ENCODE results near the gene IQSEC1.

IQSEC1 gene

DNA sequence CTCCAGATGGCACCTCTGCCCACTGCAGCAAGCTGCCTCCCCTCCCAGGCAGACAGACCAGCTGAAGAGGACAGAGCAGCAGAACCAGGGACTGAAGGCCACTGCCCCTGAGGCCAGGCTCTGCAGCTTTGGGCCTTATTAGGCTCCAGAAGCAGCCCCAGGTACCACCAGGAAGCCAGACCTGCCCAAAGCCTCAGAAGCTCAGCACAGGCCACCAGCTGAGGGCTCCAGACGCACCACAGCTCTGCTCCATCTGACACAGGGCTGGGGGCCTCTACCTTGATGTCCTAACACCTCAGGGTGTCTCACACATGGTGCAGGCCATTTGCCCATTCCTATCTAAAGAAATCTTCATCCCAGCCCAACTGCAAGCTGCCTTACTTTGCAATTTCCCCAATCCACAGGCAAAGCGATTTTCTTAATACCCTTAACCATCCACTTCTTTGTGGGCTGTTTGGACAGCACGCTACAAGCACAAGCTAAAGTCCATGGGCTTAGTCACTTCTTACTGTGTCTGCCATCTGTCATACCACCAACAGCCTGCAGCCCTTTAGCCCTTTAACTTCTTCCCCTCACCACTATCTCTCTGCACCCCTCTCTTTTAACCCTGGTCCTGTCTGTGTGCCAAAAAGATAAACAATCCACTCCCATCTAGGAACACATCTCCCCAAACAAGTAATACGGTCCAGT lies 112.1 kb downstream of the IQSEC1 start:
- no peak for DNase-seq

DNA sequence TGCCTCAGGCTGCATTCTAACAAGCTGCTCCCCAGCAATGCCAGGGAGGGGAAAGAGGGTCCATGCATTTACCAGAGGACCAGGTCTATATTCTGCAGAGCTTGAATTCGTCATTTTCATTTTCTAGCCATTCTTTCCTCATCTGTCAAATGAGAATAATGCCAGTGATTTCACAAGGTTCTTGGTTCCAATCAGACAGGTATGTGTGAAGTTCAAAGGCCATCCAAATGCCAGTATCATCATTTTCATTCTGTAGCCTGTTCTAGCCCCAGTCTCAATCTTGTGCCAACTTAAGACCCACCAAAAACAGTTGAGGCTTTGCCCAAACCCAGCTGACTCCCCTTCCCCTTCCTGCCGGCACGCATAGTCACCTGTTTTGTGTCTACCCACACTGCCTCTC lies 112.7 kb downstream of the IQSEC1 start:
- DNase-seq, result no peak

DNA sequence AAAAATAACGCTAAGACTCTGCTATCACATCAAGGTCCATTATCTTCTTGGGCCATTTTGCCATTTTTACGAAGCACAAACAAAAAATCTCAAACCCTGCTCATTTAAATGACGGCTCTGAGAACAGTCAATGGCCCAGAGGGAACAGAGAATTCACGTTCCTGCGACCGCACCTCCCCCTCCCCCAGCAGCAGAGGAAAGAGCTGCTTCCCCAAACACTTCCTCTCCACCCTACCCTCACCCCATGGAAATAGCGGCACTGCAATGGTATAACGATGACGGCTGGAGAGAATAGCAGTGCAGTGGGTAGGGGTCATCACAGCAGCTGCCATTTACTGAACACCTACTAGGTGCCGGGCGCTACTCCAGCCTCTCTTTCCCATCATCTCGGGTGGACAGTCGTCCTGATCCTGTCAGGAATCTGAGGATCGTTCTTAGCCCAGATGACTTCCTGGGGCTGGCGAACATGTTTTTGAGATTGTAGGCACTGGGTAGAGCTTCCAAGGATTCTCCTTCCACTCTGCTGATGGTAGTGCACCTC lies 113.3 kb downstream of the IQSEC1 start:
- peak in 4 of 56 donors; percentile 16 to 43 (median 26) for DNase-seq

DNA sequence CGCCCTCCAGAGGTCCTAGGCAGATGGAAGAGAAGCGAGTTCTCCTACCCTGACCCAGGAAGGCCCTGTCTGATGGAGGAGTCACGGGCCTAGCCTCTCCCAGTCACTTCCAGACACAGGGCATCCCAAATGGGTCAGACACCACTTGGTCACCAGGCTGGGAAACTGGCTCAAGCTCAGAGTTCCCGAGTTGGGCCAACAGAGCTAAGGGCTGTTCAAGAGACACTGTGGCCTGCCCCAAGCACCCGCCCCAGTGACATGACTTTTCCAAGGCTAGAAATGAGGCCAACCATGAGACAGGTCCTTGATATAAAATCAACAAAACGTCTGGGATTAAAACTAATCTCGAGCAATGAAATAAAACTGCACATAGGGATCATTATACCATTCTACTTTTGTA lies 113.8 kb downstream of the IQSEC1 start:
- DNase-seq, result no peak

DNA sequence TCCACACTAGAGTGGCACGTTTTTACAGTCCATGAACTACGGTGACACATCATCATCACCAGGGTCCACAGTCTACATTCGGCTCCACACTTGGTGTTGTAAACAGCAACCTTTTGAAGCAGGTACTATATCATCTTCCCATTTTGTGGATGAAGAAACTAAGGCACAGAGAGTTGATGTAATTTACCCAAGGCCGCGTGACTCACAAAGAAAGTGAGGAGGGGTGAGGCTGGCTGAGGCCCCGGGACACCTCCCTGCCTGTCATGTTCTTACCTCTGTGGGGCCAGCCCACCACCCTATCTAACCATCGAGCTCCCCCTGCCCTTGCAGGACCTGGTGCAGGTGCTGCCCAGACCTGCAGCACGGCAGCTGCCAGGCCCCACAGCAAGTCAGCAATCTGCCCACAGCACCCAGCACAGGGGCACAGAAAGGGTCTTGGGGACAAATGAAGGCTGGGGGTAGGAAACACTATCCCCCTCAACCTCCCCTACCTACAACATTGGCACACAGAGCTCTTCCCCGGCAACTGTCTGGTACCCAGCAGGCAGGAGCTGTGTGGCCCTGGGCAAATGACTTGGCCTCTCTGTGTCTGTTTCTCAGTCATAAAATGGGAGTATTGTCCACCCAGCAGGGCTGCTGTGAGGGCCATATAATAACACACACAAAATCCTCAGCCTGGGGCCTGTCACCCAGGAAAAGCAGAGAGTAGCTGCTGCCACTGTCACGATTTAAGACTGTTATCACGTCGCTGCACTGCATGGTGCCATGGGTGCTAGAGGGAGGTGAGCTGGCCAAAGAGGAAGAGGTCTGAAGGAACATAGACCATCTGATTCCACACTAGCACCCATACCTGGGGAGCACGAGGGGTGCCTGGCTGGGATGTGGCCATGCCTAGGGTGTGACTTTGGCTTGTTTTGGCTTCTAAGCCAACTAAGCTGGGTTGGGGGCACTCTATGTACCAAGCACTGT lies 115.1 kb downstream of the IQSEC1 start:
- no peak for DNase-seq

DNA sequence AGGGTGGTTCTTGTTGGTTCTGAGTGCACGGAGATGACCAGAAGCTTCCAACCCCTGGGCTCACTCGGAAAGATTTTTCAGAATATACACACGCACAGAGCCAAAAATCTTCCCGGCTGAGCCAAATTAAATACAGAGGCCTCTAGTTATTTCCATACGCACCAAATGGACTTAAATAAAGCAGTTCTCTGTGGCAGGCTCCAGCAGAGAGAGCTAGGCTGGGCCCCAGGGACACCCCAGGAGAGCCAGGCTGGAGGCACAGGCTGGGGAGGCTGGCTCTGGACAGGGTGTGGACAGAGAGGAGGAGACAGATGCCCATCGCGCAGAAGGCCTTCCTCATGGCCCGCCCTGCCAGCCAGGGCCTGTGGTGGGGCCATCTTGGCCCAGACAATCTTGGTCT lies 115.9 kb downstream of the IQSEC1 start:
- no peak for DNase-seq

DNA sequence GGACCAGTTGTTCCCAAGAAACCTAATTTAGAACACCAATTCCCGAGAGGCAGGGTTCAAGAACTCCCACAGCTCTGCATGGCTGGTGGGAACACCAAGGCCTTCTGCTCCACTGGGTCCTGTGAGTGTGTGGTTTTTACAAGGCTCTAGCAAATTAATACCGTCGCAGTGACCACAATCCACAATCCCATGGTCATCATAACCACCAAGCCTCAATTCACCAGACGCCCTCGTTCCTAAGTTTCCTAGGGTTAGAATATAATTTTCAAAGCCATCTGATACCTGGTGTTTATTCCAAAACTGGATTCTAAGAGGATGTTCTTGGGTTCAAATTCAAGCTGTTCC lies 116.9 kb downstream of the IQSEC1 start:
- no peak for DNase-seq

DNA sequence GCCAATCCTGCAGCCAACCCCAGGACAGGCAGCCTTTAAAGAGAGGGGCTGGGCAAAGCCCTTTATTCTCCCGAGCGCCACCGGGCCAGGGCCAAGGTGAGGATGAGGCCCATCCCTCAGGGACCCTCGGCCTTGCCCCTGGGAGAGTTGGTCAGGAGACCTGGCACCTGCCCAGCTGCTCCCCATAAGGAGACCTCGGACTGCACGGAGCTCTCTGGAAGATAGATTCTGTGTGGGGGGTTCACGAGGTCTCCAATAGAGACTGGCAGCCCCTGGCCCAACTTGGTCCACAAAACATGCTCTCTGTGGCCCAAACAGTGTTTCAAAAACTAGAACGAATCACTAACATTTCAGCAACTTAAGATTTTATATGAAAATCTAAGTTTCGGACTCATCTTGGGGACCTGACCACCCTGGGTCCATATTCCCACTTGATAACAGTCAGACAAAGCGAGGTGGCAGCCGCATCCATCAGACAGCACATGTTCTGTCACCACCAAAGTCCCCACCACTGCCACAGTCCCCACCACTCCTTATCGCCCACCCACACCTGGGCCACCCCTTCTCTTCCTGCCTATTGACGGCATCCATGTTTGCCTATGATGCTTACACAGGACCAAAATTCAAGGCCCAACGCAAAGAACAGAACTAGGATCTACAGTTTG lies 117.4 kb downstream of the IQSEC1 start:
- DNase-seq, result no peak

DNA sequence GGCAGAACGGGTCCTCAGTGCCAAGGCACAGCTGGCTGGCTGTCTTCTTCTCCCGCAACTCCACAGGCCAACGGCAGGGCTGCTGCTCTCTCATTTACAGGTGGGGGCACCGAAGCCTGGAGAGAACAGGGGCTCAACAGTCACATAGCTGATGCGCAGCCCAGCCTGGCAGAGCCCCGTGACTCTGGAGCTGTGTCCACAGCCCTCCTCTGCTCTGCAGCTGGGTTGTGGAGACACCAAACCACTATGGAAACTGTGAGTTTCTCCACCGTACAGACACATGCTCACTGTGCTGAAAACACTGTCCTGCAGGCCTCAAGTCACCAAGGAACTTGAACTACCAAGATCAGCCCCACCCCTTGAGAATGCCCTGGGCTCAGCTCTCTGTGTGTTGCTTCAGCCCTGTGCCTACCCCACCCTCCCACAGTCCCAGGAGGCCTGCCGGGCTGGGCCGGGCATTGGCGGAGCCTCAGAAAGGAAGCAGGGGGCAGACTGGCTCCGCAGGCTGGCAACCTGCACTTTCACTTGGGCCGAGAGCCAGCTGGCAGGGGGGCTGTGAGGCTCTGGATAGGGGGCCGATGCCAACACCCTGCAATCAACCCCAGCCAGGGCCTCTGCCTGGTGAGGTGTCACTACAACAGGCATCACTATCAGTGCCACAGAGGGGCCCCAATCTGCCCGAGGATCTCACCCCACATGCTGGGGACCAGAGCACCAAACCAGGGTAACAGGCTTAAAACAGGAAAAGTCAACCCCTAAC lies 118.2 kb downstream of the IQSEC1 start:
- peak in 46 of 56 donors; percentile 23 to 81 (median 59) for DNase-seq

DNA sequence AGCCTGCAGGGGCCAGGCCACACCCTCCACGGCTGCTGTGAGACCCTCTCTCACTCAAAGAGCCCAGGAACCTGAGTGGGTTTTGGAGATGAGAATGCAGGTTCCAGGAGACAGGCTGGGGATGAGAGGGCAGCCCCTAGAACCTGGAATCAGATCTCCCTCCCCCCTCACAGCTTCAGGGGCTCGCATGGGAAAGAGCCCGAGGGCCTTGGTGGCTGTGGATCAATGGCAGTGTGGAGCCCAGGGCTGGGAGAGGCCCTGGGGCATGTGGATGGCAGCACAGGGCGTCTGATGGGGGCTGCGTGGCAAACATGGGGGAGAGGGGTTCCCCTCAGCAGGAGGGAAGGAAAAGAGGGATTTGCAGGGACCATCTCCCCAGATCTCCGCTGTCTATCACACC lies 119.0 kb downstream of the IQSEC1 start:
- DNase-seq, result no peak

DNA sequence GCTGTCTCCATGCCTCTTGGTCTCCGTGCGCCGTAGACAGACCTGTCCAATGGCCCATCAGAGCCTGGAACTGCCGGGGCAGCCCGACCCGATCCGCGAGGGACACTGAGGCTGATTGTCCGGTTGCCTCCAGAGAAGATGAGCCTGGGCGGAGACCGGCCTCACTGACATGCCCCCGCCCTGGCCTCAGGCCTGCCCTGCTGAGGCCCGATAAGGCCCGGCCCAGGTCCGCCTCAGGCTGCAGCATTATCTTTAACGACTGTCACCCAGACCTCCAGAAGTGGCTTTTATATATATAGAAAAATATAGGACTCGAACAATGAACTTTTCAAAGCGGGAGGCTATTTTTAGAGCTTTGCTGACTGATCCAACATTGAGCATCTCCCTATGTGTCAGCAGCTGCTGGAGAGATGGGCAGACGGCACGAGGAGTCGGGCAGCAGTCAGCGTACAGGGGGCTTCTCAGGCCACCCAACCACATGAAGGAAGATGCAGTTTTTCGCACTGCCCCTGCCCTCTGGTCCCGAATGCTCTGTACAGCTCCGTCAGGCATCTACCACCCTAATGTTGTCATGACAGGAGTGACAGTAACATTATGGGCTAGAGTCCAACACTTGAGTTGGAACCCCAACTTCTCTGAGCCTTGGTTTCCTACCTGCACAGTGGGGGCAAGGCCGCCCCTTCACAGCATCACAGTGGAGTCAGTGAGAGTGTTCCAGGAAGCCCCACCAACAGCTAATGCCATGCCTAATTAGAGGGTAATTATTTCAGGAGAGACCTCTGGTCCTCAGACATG lies 119.8 kb downstream of the IQSEC1 start:
- DNase-seq, result peak in 6 of 56 donors; percentile 20 to 51 (median 29)

DNA sequence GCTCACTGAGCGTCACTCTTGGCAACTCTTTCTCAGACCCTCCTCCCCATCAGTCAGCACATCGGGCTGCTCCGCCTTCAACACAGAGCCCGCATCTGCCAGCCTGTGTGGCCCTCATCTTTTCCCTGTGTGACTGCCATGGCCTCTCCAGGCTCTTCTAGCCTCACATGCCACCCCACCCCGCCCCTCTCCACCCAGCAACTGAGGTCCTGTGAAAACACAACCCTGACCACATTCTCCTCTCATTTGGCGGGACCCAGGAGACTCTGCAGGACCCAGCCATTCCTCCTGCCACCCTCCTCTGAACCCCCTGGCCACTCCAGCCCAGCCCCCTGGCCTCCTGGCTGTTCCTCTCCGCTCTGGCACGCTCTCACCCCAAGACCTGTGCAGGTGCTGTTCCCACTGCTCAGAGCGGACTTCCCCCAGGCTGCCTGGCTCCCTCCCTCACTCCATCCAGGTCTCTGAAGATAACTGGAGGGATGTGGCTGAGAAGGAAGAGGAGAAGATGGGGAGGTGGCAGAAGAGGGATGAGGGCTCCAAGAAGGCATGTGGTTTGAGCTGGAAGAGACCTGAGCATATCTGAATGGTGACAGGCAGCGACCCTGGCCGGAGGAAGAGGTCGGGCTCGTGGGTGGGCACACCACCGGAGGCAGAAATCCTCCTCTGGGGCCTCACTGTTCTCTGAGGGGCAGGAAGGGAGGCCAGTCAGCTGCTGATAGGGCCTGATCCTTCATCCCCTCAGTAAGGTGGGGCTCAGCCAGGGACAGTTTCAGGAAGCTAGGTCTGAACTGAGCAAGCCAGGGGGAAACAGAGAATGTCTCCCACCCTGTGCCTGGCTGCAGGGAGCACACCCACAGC lies 120.7 kb downstream of the IQSEC1 start:
- DNase-seq, result no peak

DNA sequence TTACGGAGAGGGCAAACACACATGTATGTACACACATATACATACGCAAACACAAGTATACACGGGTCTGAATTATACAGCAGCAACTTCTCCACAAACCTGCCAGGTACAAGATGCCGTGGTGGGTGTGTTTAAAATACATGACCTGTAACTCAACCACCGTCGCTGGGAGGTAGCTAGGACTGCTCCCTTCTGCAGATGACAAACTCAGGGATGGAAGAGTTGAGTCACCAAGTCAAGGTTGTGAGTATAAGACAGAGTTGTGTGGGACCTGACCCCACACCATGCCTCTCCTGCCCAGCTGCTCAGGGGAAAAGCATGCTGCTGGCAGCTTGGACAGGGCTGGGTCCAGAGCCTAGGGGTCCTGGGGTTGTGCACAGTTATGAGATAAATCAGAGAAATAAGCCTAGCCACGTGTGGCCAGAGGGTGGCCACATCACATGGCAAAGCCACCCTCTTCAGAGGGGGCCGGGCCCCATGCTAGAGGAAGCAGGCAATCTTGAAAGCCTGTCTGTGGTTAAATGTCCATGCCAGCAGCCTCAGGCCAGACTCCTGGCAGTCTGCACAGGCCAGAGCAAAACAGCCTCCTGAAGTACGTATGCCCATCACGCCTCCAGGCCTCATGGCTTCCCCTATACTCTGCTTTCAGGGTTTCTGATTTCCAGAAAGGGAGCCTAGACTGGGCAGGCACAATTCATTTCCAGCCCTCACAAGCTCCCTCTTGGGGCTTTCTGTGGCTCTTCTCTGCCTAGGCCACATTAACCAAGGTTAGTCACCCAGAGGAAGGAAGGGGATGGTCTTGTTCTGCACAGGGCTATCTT lies 124.1 kb downstream of the IQSEC1 start:
- peak in 9 of 56 donors; percentile 20 to 39 (median 32) for DNase-seq

DNA sequence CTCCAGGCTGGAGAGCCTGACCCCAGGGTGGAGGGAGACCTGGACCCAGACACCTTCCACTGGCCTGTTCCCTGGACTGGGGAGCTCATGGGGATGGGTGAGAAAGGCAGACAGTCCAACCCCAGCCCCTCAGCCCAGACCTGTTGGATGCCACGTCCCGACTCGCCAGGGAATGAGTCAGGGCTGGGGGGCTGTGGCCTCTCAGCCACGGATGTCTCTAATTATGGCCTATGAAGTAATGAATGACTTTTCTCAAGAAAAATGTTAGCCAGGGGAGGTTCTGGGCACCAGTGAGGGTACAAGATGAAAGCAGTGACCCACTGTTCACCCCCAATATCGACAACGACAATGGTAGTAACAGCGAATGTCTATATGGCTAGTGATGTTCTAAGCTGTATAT lies 124.9 kb downstream of the IQSEC1 start:
- no peak for DNase-seq

DNA sequence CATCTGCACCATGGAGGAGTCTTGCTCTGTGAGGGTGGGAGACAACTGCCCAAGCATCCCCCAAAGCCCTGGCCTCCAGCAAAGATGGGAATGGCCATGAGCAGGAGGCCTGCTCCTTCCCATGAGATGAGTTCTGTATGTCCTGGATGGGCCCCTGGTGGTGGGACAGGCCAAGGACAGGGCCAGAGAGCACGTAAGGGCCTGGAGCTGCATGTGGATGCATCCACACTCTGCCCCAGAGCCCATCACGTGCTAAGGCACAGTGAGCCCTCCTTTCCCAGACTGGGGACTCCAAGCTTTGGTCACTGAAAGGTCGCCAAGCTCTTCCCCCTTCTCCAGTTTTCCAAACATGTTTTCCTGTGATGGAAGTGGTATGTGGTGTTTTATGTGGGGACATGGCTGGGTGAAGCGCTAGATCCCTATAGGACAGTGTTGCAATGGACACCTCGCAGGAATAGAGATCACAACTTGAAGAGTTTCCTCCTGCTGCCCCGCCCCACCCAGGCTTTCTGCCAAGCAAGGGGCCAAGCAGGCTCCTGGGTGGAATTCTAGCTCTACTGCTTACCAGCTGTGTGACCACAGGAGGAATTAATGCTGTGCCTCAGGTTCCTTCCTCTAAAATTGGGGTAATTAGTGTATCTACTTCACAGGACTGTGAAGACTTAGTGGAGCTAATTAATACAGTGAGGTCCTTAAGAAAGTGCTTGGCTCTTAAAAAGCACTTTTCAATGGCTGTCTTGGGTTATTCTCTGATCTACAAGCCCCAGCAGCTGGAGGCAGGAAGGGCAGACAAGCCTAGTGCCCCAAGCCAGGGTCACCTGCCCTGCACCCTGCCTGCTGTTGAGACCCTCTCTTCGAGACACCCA lies 125.5 kb downstream of the IQSEC1 start:
- DNase-seq, result no peak

DNA sequence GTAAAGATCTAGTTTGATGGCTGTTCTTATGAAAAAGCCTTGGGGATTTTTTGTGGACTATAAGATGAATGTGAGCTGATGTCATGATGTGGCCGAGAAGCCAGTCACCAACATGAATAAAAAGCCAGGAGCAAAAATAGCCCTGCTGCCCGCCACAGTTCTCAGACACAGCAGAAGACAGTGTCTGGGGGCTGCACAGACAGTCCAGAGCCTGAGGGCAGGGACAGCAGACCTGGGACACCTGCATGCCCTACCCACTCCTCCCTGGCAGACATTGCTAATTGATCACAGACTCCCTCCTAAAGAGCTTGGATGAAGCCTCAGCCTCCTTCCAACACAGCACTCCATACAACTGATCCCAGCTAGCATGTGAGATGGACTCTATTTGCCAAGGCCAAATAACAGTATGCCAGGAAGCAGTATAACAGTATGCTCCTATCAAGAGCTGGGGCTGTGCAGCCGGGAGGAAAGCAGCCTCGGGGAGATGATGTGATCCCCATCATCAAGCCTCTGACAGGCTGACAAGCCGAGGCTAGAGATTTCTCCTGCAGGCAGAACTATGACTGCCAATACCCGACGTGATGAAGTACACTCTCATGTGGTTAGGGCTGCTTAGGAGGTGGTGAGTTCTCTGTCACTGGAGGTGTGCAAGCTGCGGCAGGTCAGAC lies 126.4 kb downstream of the IQSEC1 start:
- peak in 14 of 56 donors; percentile 13 to 47 (median 30) for DNase-seq

DNA sequence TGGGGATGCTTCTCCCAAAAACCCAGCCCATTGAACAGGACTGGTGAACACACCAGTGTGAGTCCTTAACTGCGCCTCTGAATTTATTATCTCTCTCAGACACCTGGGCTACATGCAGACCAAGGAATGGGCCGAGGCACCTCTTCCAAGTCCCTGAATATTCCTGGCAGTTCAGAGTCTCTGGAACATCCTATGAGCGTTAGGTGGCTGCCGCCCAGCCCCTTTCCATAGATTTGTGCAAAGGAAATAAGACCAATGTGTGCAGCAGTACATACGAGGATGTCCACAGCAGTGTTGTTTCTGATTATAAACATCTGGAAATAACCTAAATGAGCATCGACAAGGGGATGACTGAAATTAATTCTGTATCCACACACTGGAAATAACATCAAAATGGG lies 127.0 kb downstream of the IQSEC1 start:
- DNase-seq, result no peak
